ENCODE measurements around the gene PDIA5. TPM values are rescaled to one million over a fixed set of nuclear protein-coding genes. Genes with fewer than 3 reads are reported as not detected.

PDIA5 gene
- total and polyA plus RNA-seq, 11 donors, result 3.3 to 16.3 (median 6.4) TPM

- WGBS, 4 donors, result 68 to 80% (median 77%) methylated on average over 5 of the region's 5 CpGs
- intact Hi-C loops (cut with DNase I), result no loop called here
- peaks cover 0 to 13% (median 0%) of the 10 kb centered on the region in 12 donors for H3K9me3 ChIP-seq
- H3K4me1 ChIP-seq, result no peaks in the 10 kb centered on the region
- no peaks in the 10 kb centered on the region for H3K27me3 ChIP-seq
- ATAC-seq (no peak), DNase-seq (no peak)
- no peak overlapping the region for H3K27ac ChIP-seq
- peaks cover 0 to 21% (median 8%) of the 10 kb centered on the region in 9 donors for H3K36me3 ChIP-seq
- H3K4me3 ChIP-seq, result no peak overlapping the region
- no peak for TF ChIP-seq POLR2A (IDR thresholded peaks at IDR 0.05)
- no peak for TF ChIP-seq CTCF (IDR thresholded peaks at IDR 0.05)
Measured at GRCh38 chr3:123169492-123169929, 102.7 kb downstream of the PDIA5 start.

- 50 to 94% (median 62%) methylated on average over 2 of the region's 2 CpGs for WGBS, 4 donors
- peaks cover 0 to 11% (median 0%) of the 10 kb centered on the region in 12 donors for H3K9me3 ChIP-seq
- no peak overlapping the region for H3K4me3 ChIP-seq
- no peak for TF ChIP-seq CTCF (IDR thresholded peaks at IDR 0.05)
- TF ChIP-seq POLR2A (IDR thresholded peaks at IDR 0.05), result no peak
- peaks cover 0 to 16% (median 4%) of the 10 kb centered on the region in 9 donors for H3K36me3 ChIP-seq
- no peaks in the 10 kb centered on the region for H3K27me3 ChIP-seq
- intact Hi-C loops (cut with DNase I), result no loop called here
- no peak overlapping the region for H3K27ac ChIP-seq
- no peaks in the 10 kb centered on the region for H3K4me1 ChIP-seq
- DNase-seq (no peak), ATAC-seq (no peak)
Measured at GRCh38 chr3:123169930-123170329, 103.1 kb downstream of the PDIA5 start.

- Histone ChIP-seq H3K9me3 (peaks cover 0 to 17% (median 0%) of the 10 kb centered on the region in 12 donors), H3K4me3 (no peak overlapping the region), H3K27ac (no peak overlapping the region), H3K27me3 (no peaks in the 10 kb centered on the region), H3K36me3 (no peaks in the 10 kb centered on the region), H3K4me1 (no peaks in the 10 kb centered on the region)
- 91 to 95% (median 93%) methylated on average over 5 of the region's 5 CpGs for WGBS, 4 donors
- intact Hi-C loops (cut with DNase I), result no loop called here
- no peak for TF ChIP-seq CTCF (IDR thresholded peaks at IDR 0.05)
- no peak for TF ChIP-seq POLR2A (IDR thresholded peaks at IDR 0.05)
- ATAC-seq (no peak), DNase-seq (no peak)
Measured at GRCh38 chr3:123180791-123181190, 114.0 kb downstream of the PDIA5 start.

- Histone ChIP-seq H3K27me3 (no peaks in the 10 kb centered on the region), H3K4me1 (no peaks in the 10 kb centered on the region), H3K36me3 (no peaks in the 10 kb centered on the region), H3K9me3 (peaks cover 0 to 10% (median 0%) of the 10 kb centered on the region in 12 donors), H3K4me3 (no peak overlapping the region), H3K27ac (no peak overlapping the region)
- 59 to 64% (median 61%) methylated on average over 2 of the region's 2 CpGs for whole genome bisulfite sequencing, 4 donors
- no peak for ATAC-seq
- DNase-seq, result no peak
- TF ChIP-seq POLR2A (IDR thresholded peaks at IDR 0.05) (no peak), CTCF (IDR thresholded peaks at IDR 0.05) (no peak)
- intact Hi-C loops (cut with DNase I), result no loop called here
Measured at GRCh38 chr3:123186695-123187094, 119.9 kb downstream of the PDIA5 start.

Measured in heart left ventricle (tissue), 16 donors.